Subcutaneous adipose tissue (tissue), 4 donors: ENCODE measurements around the gene WNT2B. TPM values are rescaled to one million over a fixed set of nuclear protein-coding genes. Genes with fewer than 3 reads are reported as not detected.

Experiments used
- total RNA-seq, 4 donors: library from RNA; depleted of rRNA; stranded (reverse); fragments of >200 nt; gene quantifications; one replicate each; pipeline ENCODE4 v1.1.0, GENCODE V29; 2016
- TF ChIP-seq, protein P1 (sequence below): fragments of 450-650 bp; IDR thresholded peaks from one replicate; pipeline ENCODE4 v1.5.1; 2016; ENCODE audit warnings: low read depth, mild to moderate bottlenecking, control low read depth, antibody characterized with exemption, moderate library complexity

WNT2B gene
- total RNA-seq, 4 donors from 2014 or later = 3.6 to 7.5 (median 6.0) TPM

- TF ChIP-seq, protein P1, sequence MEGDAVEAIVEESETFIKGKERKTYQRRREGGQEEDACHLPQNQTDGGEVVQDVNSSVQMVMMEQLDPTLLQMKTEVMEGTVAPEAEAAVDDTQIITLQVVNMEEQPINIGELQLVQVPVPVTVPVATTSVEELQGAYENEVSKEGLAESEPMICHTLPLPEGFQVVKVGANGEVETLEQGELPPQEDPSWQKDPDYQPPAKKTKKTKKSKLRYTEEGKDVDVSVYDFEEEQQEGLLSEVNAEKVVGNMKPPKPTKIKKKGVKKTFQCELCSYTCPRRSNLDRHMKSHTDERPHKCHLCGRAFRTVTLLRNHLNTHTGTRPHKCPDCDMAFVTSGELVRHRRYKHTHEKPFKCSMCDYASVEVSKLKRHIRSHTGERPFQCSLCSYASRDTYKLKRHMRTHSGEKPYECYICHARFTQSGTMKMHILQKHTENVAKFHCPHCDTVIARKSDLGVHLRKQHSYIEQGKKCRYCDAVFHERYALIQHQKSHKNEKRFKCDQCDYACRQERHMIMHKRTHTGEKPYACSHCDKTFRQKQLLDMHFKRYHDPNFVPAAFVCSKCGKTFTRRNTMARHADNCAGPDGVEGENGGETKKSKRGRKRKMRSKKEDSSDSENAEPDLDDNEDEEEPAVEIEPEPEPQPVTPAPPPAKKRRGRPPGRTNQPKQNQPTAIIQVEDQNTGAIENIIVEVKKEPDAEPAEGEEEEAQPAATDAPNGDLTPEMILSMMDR = no peak
Measured at GRCh38 chr1:112496290-112496689, 12.5 kb upstream of the WNT2B start.

- TF ChIP-seq, protein P1 = no peak
Measured at GRCh38 chr1:112501810-112502641, 6.7 kb upstream of the WNT2B start.

- TF ChIP-seq, protein P1 = no peak
Measured at GRCh38 chr1:112502826-112503225, 5.9 kb upstream of the WNT2B start.

GRCh38 chr1:112504001-112504660, 4.6 kb upstream of the WNT2B start:
- TF ChIP-seq, protein P1 = no peak

DNA sequence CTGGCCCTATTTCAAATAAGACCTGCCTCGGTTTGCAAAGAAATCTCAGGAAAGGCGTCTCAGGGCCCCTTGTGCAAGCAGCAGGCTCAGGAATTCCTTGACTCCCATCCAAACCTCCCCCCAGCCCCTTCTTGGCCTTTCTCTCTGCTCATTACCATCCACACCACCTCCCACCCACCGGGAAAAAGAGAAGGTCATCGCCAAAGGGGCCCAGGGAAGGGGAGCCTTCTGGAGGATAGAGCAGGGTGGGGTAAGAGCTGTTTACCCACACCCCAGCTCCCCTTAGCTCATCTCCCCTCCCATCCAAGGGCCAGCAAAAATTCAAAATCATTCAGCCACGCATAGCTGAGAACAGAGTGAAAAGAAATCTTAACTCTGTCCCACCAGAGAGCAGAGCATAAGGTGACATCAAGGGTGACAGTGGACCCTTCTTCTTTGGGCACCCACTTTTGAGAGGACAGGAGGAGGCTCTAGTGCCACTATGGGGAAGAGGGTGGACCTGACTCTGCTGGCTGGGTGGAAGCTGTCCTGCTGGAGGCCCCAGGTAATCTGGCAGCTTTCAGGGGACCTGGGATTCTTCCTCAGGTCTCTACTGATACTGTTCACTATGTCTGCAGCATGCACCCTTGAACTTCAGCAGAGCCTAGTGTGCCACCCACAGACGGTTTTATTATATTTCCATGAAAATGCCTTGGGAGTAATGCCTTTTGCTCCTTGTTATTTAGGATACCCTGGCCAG, 3.9 kb upstream of the WNT2B start:
- TF ChIP-seq, protein P1 = no peak

DNA sequence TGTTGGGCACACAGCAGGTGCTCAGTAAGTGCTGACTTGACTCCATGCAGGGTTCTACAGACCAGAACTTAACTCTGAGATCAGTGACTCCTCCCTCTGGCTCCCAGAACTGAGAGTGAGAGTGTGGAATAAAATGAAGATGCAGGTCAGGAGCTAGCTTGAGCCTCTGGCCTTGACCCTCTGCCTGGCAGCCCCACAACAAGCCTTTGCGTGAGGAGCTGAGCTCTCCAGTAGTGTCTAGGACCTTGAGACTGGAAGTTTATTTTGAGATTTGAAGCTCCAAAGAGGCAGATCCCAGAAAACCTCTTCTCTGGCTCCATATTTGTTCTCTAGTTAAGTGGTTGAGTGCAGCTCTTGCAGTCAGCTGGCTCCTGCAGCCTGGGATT, 3.4 kb upstream of the WNT2B start:
- TF ChIP-seq, protein P1 = no peak

GRCh38 chr1:112505878-112506277, 2.9 kb upstream of the WNT2B start:
- TF ChIP-seq, protein P1 = no peak
